Measurements from ENCODE around the gene BABAM1. TPM values are rescaled to one million over a fixed set of nuclear protein-coding genes. Genes with fewer than 3 reads are reported as not detected.

The BABAM1 gene
- total RNA-seq, 2 donors from 2014 or later, result 80.0 to 81.6 TPM

- Histone ChIP-seq H3K9me3 (no peaks in the 10 kb centered on the region), H3K4me1 (replicated peaks) (peaks cover 6% of the 10 kb centered on the region), H3K36me3 (no peaks in the 10 kb centered on the region), H3K27me3 (replicated peaks; ENCODE audit: insufficient read depth) (no peaks in the 10 kb centered on the region), H3K4me3 (peak overlapping the region in 1 of 2 donors; percentile 12), H3K27ac (no peak overlapping the region)
- intact Hi-C loops (cut with DNase I), result loop anchor here (5.0 kb wide), 2 partner anchors 75 to 215 kb away; no protein-coding TSS in a partner anchor
- whole genome bisulfite sequencing, result 4% methylated on average over 36 of the region's 45 CpGs
- DNase-seq (ENCODE audit: low spot score), result peak; percentile 79
- TF ChIP-seq CTCF (IDR thresholded peaks at IDR 0.05), result peak; percentile 91 to 95 (median 92)
- peak; percentile 67 for TF ChIP-seq POLR2AphosphoS5 (IDR thresholded peaks at IDR 0.05)
- no peak for TF ChIP-seq POLR2A (IDR thresholded peaks at IDR 0.05)
These were observed 15.4 kb downstream of the BABAM1 start for GRCh38 chr19:17282488-17283125.

DNA sequence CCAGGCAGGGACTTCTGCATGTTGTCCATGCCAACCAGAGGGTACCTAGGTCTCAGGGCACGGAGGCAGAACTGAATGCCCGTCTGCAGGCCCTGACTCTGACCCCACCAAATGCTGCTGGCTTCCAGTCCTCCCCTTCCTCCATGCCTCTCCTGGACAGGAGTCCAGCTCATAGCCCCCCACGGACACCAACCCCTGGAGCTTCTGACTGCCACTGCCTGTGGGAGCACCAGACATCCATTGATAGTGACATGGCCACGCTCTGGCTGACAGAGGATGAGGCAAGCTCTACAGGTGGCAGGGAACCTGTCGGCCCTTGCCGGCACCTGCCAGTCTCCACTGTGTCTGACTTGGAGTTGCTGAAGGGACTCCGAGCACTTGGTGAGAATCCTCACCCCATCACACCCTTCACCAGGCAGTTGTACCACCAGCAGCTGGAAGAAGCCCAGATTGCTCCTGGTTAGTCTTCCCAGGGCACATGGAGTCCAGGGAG is 16.3 kb downstream of the BABAM1 start:
- 92% methylated on average over 7 of the region's 7 CpGs for WGBS
- H3K4me3 ChIP-seq, result no peak overlapping the region
- no peak for DNase-seq (ENCODE audit: low spot score)
- H3K4me1 ChIP-seq (replicated peaks), result peaks cover 6% of the 10 kb centered on the region
- H3K9me3 ChIP-seq, result no peaks in the 10 kb centered on the region
- intact Hi-C loops (cut with DNase I), result loop anchor here (5.0 kb wide), 2 partner anchors 76 to 216 kb away; no protein-coding TSS in a partner anchor
- TF ChIP-seq CTCF (IDR thresholded peaks at IDR 0.05) (no peak), POLR2AphosphoS5 (IDR thresholded peaks at IDR 0.05) (no peak), POLR2A (IDR thresholded peaks at IDR 0.05) (no peak)
- H3K27ac ChIP-seq, result no peak overlapping the region
- H3K36me3 ChIP-seq, result no peaks in the 10 kb centered on the region
- no peaks in the 10 kb centered on the region for H3K27me3 ChIP-seq (replicated peaks; ENCODE audit: insufficient read depth)

DNA sequence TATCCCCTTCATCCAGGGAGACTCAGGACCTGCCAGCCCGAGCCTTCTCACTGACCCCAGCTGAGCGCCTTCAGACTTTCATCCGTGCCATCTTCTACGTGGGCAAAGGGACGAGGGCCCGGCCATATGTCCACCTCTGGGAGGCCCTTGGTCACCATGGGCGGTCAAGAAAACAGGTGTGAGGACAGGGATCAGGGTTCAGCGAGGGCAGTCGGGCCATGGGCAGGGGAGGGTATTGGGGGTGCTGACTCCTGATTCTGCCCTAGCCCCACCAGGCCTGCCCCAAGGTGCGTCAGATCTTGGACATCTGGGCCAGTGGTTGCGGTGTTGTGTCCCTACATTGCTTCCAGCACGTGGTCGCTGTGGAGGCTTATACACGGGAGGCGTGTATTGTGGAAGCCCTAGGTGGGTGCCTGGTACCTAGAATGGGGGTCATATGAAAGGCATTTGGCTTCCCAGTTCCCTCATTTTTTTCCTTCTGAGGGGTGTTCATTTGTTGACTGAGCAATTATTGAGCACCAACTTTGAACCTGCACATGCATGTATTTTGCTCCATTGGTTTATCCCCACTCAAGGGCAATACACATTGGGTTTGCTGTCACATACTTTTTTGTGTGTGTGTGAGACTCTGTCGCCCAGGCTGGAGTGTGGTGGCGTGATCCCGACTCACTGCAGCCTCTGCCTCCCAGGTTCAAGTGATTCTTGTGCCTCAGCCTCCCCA is 18.3 kb downstream of the BABAM1 start:
- H3K27ac ChIP-seq, result no peak overlapping the region
- intact Hi-C loops (cut with DNase I), result no loop called here
- no peaks in the 10 kb centered on the region for H3K9me3 ChIP-seq
- WGBS, result 89% methylated on average over 18 of the region's 18 CpGs
- no peaks in the 10 kb centered on the region for H3K27me3 ChIP-seq (replicated peaks; ENCODE audit: insufficient read depth)
- no peak for TF ChIP-seq CTCF (IDR thresholded peaks at IDR 0.05)
- TF ChIP-seq POLR2AphosphoS5 (IDR thresholded peaks at IDR 0.05), result no peak
- TF ChIP-seq POLR2A (IDR thresholded peaks at IDR 0.05), result no peak
- H3K36me3 ChIP-seq, result no peaks in the 10 kb centered on the region
- H3K4me3 ChIP-seq, result no peak overlapping the region
- no peak for DNase-seq (ENCODE audit: low spot score)
- H3K4me1 ChIP-seq (replicated peaks), result peaks cover 6% of the 10 kb centered on the region

DNA sequence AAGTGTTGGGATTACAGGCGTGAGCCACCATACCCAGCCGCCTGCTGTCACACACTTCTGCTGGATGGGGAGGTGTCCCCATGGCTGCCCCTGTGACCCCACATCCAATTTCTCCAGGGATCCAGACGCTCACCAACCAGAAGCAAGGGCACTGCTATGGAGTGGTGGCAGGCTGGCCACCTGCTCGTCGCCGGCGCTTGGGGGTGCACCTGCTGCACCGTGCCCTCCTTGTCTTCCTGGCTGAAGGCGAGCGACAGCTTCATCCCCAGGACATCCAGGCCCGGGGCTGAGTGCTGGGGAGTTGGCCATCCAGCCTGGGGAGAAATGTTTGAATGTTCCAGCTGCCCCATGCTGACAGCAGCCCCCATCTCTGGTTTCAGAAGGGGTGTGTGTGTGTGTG is 19.0 kb downstream of the BABAM1 start:
- 95% methylated on average over 11 of the region's 11 CpGs for WGBS
- no peaks in the 10 kb centered on the region for H3K27me3 ChIP-seq (replicated peaks; ENCODE audit: insufficient read depth)
- DNase-seq (ENCODE audit: low spot score), result no peak
- H3K4me3 ChIP-seq, result no peak overlapping the region
- peaks cover 6% of the 10 kb centered on the region for H3K4me1 ChIP-seq (replicated peaks)
- no peak for TF ChIP-seq POLR2A (IDR thresholded peaks at IDR 0.05)
- TF ChIP-seq POLR2AphosphoS5 (IDR thresholded peaks at IDR 0.05), result no peak
- no peak for TF ChIP-seq CTCF (IDR thresholded peaks at IDR 0.05)
- H3K9me3 ChIP-seq, result no peaks in the 10 kb centered on the region
- intact Hi-C loops (cut with DNase I), result no loop called here
- no peaks in the 10 kb centered on the region for H3K36me3 ChIP-seq
- H3K27ac ChIP-seq, result no peak overlapping the region

Data from prostate gland (tissue), 2 donors.